Heart right ventricle (tissue), 16 donors: ENCODE results near the gene CDC14B. TPM values are rescaled to one million over a fixed set of nuclear protein-coding genes. Genes with fewer than 3 reads are reported as not detected.
"Not testable (repeated sequence)": the region's sequence is repeated elsewhere in the genome, so short reads cannot be mapped to it uniquely, and the experiment has no call there.

Source experiments
- ATAC-seq, 8 donors: fragments of 200-7000 bp; cut with Tn5 transposase; one replicate each; pipeline ENCODE4 v1.9.1; 2020; ENCODE audit warnings: mild to moderate bottlenecking in 8 of 8, moderate library complexity in 8 of 8, moderate number of reproducible peaks in 1 of 8
- DNase-seq, 2 donors: peaks; one replicate each; pipeline ENCODE4 v3.0.0-alpha.2; 2020
- H3K27ac ChIP-seq, 10 donors: fragments of 200-600 bp; sonication (generic) in 2 of 10; one replicate each; pipeline versions ENCODE4 v1.5.0 to v1.8.0; 2020 to 2022; ENCODE audit warnings: mild to moderate bottlenecking in 3 of 10
- H3K27me3 ChIP-seq, 7 donors: fragments of 200-600 bp; one replicate each; pipeline ENCODE4 v1.8.0; 2021 to 2022; ENCODE audit warnings: mild to moderate bottlenecking in 2 of 7
- H3K36me3 ChIP-seq, 9 donors: fragments of 200-600 bp; sonication (generic) in 1 of 9; one replicate each; pipeline versions ENCODE4 v1.5.0 to v1.8.0; 2020 to 2022; ENCODE audit warnings: mild to moderate bottlenecking in 2 of 9
- H3K4me1 ChIP-seq, 9 donors: fragments of 200-600 bp; sonication (generic) in 1 of 9; one replicate each; pipeline versions ENCODE4 v1.5.0 to v1.8.0; 2020 to 2022; ENCODE audit warnings: mild to moderate bottlenecking in 4 of 9
- H3K4me3 ChIP-seq, 10 donors: fragments of 200-600 bp; sonication (generic) in 2 of 10; one replicate each; pipeline versions ENCODE4 v1.5.0 to v1.8.0; 2020 to 2022; ENCODE audit warnings: mild to moderate bottlenecking in 7 of 10, moderate library complexity in 2 of 10
- H3K9me3 ChIP-seq, 11 donors: fragments of 200-600 bp in 10 of 11; sonication (generic) in 2 of 11; one replicate each; pipeline versions ENCODE4 v1.5.0 to v1.8.0; 2013 to 2022; ENCODE audit warnings: mild to moderate bottlenecking in 2 of 11, control low read depth in 1 of 11, moderate library complexity in 1 of 11
- CTCF ChIP-seq, 9 donors: fragments of 200-600 bp; sonication (generic) in 2 of 9; IDR thresholded peaks; one replicate each; pipeline versions ENCODE4 v1.5.0 to v1.8.0; 2021 to 2022; ENCODE audit warnings: antibody characterized with exemption in 9 of 9, mild to moderate bottlenecking in 5 of 9, moderate library complexity in 1 of 9
- WGBS, 2 donors: extraction: QIAGEN DNeasy Blood & Tissue Kit; methylation state at CpG; one replicate each; pipeline ENCODE4 v1.1.7; 2013; ENCODE audit warnings: inconsistent platforms in 1 of 2; 5-methylcytosine and 5-hydroxymethylcytosine counted together
- intact Hi-C, 10 donors: fragments of 100-400 bp; cut with DNase I; formaldehyde crosslinking; loops; one replicate each; pipeline versions ENCODE4 v1.11.1 to v1.14.2; 2022
- polyA plus RNA-seq, 2 donors: library from polyadenylated mRNA; stranded (reverse); fragments of 200-250 nt; gene quantifications; one replicate each; pipeline ENCODE4 v1.2.3, GENCODE V29; 2013
- total RNA-seq, 10 donors: library from RNA; stranded (reverse); fragmentation: NEBNext Ultra II Directional in 3 of 10; extraction: Animal tissue kit (Norgen Biotek cat#: 25700) in 3 of 10; gene quantifications; one replicate each; pipeline versions ENCODE4 v1.2.1 to v1.2.4, GENCODE V29; 2021 to 2023
- donor health status: Arrhythmogenic right ventricular cardiomyopathy.
- donor health status: ischemic (EF 13 %, LVEDD 7.1; RV severe dilation, severe dysfunction).
- donor health status: healthy with polysubstance abuse.
- donor health status: DM: no; HTN: yes; CAD: no.
- donor health status: DM: no; HTN: no; CAD: no.
- donor health status: ischemic (EF 25% LVEDD 6.9; RV normal size, moderate dysfunction).
- donor health status: ischemic (EF 25% LVEDD 5.7; RV mildly dilated, moderate dysfunction).
- donor health status: healthy.
- donor health status: DM: yes; HTN: yes; CAD: no.
- donor health status: Ischemic cardiomyopathy.
- donor health status: ischemic (EF 35%, LVEDD 5.7; RV mildly dilated, moderate dysfunction).
- donor health status: nonischemic (EF 11% LVEDD 7.7; RV severe dilation, severe dysfunction).
- donor health status: DM: yes; HTN: yes; CAD: no.
- donor health status: PGD.
- donor health status: ischemic (EF 29% LVEDD 5.4; RV normal size, mild dysfunction).
- donor health status: nonischemic (EF 23%, LVEDD 6.1; RV moderate dilation, normal function).

The CDC14B gene
- total and polyA plus RNA-seq, 12 donors = 5.1 to 30.8 (median 23.9) TPM

DNA sequence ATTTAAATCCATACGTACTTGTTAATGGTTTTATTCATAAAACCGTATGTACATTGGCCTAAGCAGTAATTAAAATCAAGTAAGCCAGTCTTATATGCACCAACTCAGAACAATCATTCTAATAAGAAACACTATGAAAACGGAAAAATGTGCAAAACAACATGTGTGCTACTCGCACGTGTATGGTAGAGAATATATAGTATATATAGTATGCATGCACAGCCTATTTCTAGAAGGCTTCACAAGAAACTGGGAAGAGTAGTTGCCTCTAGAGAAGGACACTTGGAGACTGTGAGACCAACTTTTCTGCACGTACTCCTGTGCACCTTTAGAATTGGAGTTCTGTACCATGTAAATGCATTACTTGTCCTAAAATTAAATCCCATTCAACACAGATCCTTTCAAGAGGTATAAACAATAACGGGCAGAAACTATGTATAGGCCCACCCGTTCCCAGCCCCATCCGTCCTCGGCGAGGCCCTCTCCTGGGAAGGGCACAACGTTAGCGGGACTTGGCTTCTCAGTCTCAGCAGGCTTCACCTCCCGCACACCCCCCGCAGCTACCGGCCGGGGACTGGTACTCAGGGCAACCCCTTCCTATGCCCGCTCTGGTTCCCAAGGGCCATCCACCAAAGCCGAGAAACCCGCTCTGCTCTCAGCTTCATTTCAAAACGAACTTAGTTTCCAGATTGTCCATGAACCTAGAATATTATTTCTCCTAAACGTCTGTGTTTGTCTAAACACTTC lies 2.0 kb downstream of the CDC14B start:
- 44 to 63% methylated on average over 22 of the region's 22 CpGs for WGBS, 2 donors
- H3K36me3 ChIP-seq = no peaks in the 10 kb centered on the region
- TF ChIP-seq CTCF (IDR thresholded peaks at IDR 0.05) = no peak
- intact Hi-C loops = loop anchor here in 5 of 10 donors (2.0 to 10.0 kb wide), 6 partner anchors 35 to 165 kb away; partner anchors contain the start of genes HABP4 (in 1 of the 5) and PRXL2C (in 1 of the 5)
- peak overlapping the region; percentile 65 to 92 (median 84) for H3K27ac ChIP-seq
- no peak for DNase-seq
- no peaks in the 10 kb centered on the region for H3K9me3 ChIP-seq
- peak overlapping the region in 9 of 10 donors; percentile 60 to 91 (median 70) for H3K4me3 ChIP-seq
- peaks cover 0 to 27% (median 12%) of the 10 kb centered on the region in 9 donors for H3K4me1 ChIP-seq
- ATAC-seq = peak in 4 of 8 donors; percentile 9 to 52 (median 32)
- peaks cover 0 to 54% (median 0%) of the 10 kb centered on the region in 7 donors for H3K27me3 ChIP-seq

DNA sequence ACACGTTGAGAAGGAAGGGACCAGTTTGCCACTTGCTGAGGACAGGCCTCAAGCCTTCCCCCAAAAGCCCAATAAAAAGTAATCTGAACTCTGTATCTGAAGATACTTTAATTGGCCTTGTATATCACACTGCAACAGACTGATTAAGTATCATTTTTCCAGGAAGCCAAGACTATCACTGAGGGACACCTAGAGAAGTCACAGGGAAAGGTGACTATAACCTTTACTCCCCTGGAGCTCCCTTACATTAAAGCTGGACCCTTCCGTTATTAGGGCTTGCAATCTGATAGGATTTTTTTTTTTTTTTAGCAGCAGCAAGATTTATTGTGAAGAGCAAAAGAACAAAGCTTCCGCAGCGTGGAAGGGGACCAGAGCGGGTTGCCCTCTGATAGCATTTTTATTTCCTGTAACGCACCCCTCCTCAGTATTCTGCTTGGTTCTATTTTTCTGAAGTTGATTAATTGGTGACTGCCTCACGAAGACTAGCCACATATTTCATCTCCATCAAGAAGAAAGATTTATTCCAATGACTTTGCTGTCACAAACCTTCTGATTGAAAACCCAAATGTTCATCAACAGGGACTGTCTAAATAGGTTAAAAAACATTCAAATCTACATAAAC lies 2.7 kb downstream of the CDC14B start:
- Histone ChIP-seq H3K27ac (no peak overlapping the region), H3K9me3 (no peaks in the 10 kb centered on the region), H3K4me1 (peaks cover 0 to 34% (median 19%) of the 10 kb centered on the region in 9 donors), H3K27me3 (peaks cover 0 to 52% (median 0%) of the 10 kb centered on the region in 7 donors), H3K4me3 (no peak overlapping the region), H3K36me3 (no peaks in the 10 kb centered on the region)
- DNase-seq (no peak), ATAC-seq (no peak)
- no peak for TF ChIP-seq CTCF (IDR thresholded peaks at IDR 0.05)
- intact Hi-C loops = loop anchor here in 3 of 10 donors (5.0 to 10.0 kb wide), 4 partner anchors 35 to 165 kb away; partner anchors contain the start of gene HABP4 (in 1 of the 3)
- WGBS, 2 donors = 78 to 83% methylated on average over 7 of the region's 7 CpGs

DNA sequence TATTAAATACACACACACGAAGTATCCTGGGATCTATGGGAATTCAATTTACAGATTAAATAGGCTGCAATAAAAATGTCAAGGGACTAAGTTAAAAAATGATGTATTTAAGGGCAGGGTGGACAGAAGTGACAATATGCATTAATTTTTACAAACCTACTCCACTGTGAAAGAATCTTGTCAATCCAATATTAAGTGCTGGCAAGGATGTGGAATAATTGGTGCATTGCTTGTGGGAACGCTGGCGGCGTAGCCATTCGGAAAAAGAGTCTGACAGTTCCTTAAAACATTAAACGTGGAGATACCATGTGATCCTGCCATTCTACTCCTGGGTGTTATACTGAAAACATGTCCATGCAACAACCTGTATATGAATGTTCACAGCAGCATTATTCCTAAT lies 4.2 kb downstream of the CDC14B start:
- WGBS, 2 donors = 85 to 90% methylated on average over 6 of the region's 6 CpGs
- Histone ChIP-seq H3K36me3 (no peaks in the 10 kb centered on the region), H3K4me1 (peaks cover 0 to 40% (median 21%) of the 10 kb centered on the region in 9 donors), H3K27ac (no peak overlapping the region), H3K4me3 (no peak overlapping the region), H3K27me3 (peaks cover 0 to 43% (median 0%) of the 10 kb centered on the region in 7 donors), H3K9me3 (no peaks in the 10 kb centered on the region)
- DNase-seq = no peak
- no peak for ATAC-seq
- intact Hi-C loops = loop anchor here in 3 of 10 donors (5.0 to 10.0 kb wide), 4 partner anchors 37 to 163 kb away; partner anchors contain the start of gene HABP4 (in 1 of the 3)
- no peak for TF ChIP-seq CTCF (IDR thresholded peaks at IDR 0.05)

DNA sequence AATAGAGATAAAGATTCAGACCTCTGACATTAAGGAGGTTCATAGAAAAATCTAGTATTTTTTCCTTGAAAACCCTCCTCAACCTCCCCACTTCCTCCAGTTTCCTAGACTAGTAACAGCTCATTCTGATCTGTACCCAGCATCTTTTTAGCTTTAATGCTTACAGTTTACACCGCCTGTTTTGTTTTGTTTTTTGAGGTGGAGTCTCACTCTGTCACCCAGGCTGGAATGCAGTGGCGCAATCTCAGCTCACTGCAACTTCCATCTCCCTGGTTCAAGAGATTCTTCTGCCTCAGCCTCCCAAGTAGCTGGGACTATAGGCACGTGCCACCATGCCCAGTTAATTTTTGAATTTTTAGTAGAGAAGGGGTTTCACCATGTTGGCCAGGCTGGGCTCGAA lies 5.0 kb downstream of the CDC14B start:
- not testable (repeated sequence) for H3K9me3 ChIP-seq, H3K36me3 ChIP-seq, H3K4me3 ChIP-seq, ATAC-seq, DNase-seq
- peaks cover 0 to 38% (median 0%) of the 10 kb centered on the region in 7 donors for H3K27me3 ChIP-seq
- intact Hi-C loops = loop anchor here in 7 of 10 donors (5.0 to 10.0 kb wide), 5 partner anchors 37 to 162 kb away; partner anchors contain the start of gene HABP4 (in 1 of the 7)
- H3K27ac ChIP-seq = peak overlapping the region in 1 of 10 donors; percentile 6
- WGBS, 2 donors = 89 to 93% methylated on average over 4 of the region's 4 CpGs
- peaks cover 0 to 35% (median 18%) of the 10 kb centered on the region in 9 donors for H3K4me1 ChIP-seq
